Measurements from ENCODE around the gene CPXM1.

CPXM1 gene

GRCh38 chr20:2747676-2748235 lies 52.7 kb downstream of the CPXM1 start:
- no peak for DNase-seq

DNA sequence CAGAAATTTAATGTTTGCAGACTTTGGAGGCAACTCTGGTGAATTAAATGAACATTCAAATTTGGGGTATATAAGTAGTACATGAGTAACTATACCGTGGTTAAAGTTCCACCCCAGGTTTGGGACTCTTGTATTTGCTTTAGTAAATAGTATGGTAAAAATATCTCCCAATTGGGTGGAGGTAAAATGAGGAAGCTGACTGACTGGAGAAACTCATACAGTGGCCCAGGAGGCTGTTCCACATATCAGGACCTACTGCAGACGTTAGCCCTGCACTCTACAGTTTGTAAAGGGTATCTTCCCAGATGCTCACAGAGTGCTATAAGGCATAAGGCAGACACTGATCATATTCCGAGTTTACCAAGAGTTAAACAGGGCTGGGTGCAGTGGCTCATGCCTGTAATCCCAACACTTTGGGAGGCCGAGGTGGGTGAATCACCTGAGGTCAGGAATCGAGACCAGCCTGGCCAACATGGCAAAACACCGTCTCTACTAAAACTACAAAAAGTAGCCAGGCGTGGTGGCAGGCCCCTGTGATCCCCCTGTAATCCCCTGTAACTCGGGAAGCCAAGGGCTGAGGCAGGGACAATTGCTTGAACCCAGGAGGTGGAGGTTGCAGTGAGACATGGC lies 53.7 kb downstream of the CPXM1 start:
- no peak for DNase-seq

GRCh38 chr20:2745936-2746635 lies 54.3 kb downstream of the CPXM1 start:
- no peak for DNase-seq

DNA sequence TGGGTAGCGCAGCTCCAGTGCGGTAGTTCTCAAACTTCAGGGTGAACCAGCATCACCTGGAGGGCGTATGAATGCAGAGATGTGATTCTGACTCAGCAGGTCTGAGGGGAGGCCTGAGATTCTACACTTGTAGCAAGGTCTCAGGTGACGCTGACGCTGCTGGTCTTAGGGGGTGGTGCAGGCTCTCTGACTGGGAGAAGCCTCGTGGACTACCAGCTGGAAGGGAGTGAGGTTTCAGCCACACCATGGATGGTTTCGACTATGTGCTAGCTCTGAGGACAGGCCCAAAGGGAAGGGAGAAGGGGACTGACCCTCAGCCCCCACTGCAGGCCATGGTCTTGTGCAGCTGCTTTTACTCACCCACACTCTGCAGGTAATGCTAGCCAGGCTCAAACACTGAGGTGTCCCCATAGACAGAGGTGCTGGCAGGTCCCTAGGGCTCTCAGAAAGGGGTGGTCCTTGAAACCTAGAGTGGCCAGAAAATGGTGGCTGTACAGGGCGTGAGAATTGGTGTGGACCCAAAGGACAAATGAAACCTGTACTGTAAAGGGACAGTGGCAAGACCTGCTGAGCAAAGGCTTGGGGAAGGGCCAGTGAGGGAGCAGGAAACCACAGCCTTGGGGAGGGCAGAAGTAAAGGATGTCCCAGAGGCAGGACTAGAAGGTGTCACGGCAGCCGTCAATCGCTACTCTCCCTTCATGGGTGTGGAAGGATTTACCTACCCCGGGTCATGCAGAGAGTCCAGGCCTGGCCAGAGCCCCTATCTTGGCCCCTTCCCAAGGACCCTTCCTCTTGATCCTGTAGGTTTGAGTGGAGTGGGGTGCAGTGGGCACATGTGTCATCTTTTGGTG lies 55.1 kb downstream of the CPXM1 start:
- DNase-seq: no peak
